ENCODE data around the gene GALNT8. TPM values are rescaled to one million over a fixed set of nuclear protein-coding genes. Genes with fewer than 3 reads are reported as not detected.

The GALNT8 gene
- total RNA-seq, 1 experiment from 2014 or later = 5.4 TPM

DNA sequence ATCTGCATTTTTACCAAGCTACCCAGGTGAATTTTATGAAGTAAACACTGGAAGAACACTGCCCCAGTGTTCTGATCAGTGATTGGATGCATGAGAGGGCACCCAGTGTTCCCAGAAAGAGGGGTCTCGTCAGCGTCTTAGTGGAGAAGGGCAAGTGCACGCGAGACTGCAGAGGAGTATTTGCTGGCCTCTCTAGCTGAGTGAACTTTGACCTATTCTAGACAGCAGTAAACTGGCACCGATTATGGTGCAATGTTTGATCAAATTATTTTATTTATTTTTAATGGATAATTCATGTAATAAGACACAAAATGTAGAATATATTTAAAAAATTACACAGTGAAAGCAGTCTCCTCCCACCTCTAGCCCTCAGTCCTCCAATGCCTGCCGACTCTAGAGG is 5.3 kb upstream of the GALNT8 start:
- Histone ChIP-seq H2BK12ac (ENCODE audit: insufficient read length, low read depth, low read length) (no peak overlapping the region), H3K23me2 (ENCODE audit: insufficient read length, low read depth, low read length, poor library complexity, severe bottlenecking) (no peaks in the 10 kb centered on the region), H3K27ac (ENCODE audit: insufficient read length, low read depth, low read length) (no peak overlapping the region), H3K27me3 (ENCODE audit: insufficient read depth, low read length) (no peaks in the 10 kb centered on the region; the same call in 1 of the 2 replicates), H4K8ac (replicated peaks; ENCODE audit: insufficient read length, low read depth, low read length) (no peak overlapping the region), H3K9me3 (ENCODE audit: control insufficient read depth, low read depth, low read length) (no peaks in the 10 kb centered on the region), H3K9ac (ENCODE audit: extremely low read depth, insufficient read length, low read length) (no peak overlapping the region), H3K18ac (ENCODE audit: insufficient read length, low read depth, low read length) (no peak overlapping the region), H3K23ac (ENCODE audit: insufficient read length, low read depth, low read length) (no peak overlapping the region), H2BK120ac (ENCODE audit: low read depth, low read length, poor library complexity, severe bottlenecking) (no peak overlapping the region), H3K79me1 (ENCODE audit: insufficient read depth, low read depth, low read length, poor library complexity, severe bottlenecking) (no peaks in the 10 kb centered on the region), H2BK20ac (ENCODE audit: low read depth, low read length, poor library complexity, severe bottlenecking) (no peak overlapping the region), H3K4ac (ENCODE audit: low read depth, low read length) (no peak overlapping the region), H3K79me2 (ENCODE audit: insufficient read depth, low read length) (no peaks in the 10 kb centered on the region), H3K56ac (ENCODE audit: insufficient read length, low read depth, low read length) (no peak overlapping the region), H4K20me1 (ENCODE audit: control insufficient read depth, insufficient read depth, insufficient read length) (no peaks in the 10 kb centered on the region), H2BK15ac (ENCODE audit: low read depth, low read length) (no peak overlapping the region), H3K4me2 (ENCODE audit: insufficient read depth, insufficient read length, low read length) (no peak overlapping the region), H3T11ph (ENCODE audit: low read length) (no peak overlapping the region), H2AFZ (ENCODE audit: low read length) (no peak overlapping the region), H2AK5ac (ENCODE audit: insufficient read length, low read length) (no peak overlapping the region), H4K5ac (ENCODE audit: insufficient read length, low read depth, low read length) (no peak overlapping the region), H2BK5ac (ENCODE audit: insufficient read length, low read length) (no peak overlapping the region), H4K91ac (ENCODE audit: insufficient read length, low read depth, low read length) (no peak overlapping the region), H3K14ac (ENCODE audit: insufficient read depth, low read length) (no peak overlapping the region), H3K4me1 (ENCODE audit: insufficient read depth, low read length) (peaks cover 9% of the 10 kb centered on the region; the same call in 1 of the 2 replicates)
- Mint-ChIP-seq H3K4me1 (peaks cover 23 to 37% of the 10 kb centered on the region in 2 experiments), H3K4me3 (no peak overlapping the region), H3K27ac (no peak overlapping the region; a peak in 1 of 7 replicates), H3K27me3 (ENCODE audit: low read depth) (no peaks in the 10 kb centered on the region), H3K9me3 (no peaks in the 10 kb centered on the region), H3K36me3 (ENCODE audit: insufficient read depth in 1 of 3, low read depth in 3 of 3) (peaks cover 0 to 7% (median 2%) of the 10 kb centered on the region in 3 experiments; a peak in 4 of 7 replicates)
- WGBS (ENCODE audit: extremely low coverage, insufficient read length, low lambda C conversion rate) = no CpG with 5 or more reads among the region's 6 CpGs
- TF ChIP-seq, protein P1, sequence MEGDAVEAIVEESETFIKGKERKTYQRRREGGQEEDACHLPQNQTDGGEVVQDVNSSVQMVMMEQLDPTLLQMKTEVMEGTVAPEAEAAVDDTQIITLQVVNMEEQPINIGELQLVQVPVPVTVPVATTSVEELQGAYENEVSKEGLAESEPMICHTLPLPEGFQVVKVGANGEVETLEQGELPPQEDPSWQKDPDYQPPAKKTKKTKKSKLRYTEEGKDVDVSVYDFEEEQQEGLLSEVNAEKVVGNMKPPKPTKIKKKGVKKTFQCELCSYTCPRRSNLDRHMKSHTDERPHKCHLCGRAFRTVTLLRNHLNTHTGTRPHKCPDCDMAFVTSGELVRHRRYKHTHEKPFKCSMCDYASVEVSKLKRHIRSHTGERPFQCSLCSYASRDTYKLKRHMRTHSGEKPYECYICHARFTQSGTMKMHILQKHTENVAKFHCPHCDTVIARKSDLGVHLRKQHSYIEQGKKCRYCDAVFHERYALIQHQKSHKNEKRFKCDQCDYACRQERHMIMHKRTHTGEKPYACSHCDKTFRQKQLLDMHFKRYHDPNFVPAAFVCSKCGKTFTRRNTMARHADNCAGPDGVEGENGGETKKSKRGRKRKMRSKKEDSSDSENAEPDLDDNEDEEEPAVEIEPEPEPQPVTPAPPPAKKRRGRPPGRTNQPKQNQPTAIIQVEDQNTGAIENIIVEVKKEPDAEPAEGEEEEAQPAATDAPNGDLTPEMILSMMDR (conservative IDR thresholded peaks at IDR 0.05) = no peak
- no peak for DNase-seq

All from H9 (cell line).